H9 (cell line): ENCODE measurements around the gene KCNG2. TPM values are rescaled to one million over a fixed set of nuclear protein-coding genes. Genes with fewer than 3 reads are reported as not detected.
A peak's percentile ranks its signal among the peaks of the same experiment; 100 is the strongest.

Experiments
- DNase-seq: peaks from one replicate; pipeline ENCODE4 v3.0.0-alpha.2; 2017
- H2AFZ ChIP-seq: one replicate; pipeline ENCODE4 v1.6.1; 2013; ENCODE audit warnings: mild to moderate bottlenecking, low read length, control low read depth, moderate library complexity
- H2AK5ac ChIP-seq: 2 replicates; pipeline ENCODE4 v1.6.1; 2013; ENCODE audit warnings: low read length, control low read depth, mixed read lengths; ENCODE audit not compliant: insufficient read length
- H2BK120ac ChIP-seq: one replicate; pipeline ENCODE4 v1.6.1; 2013; ENCODE audit warnings: low read depth, mild to moderate bottlenecking, low read length, control low read depth, inconsistent platforms; ENCODE audit not compliant: poor library complexity, severe bottlenecking
- H2BK12ac ChIP-seq: 2 replicates; pipeline ENCODE4 v1.6.1; 2013; ENCODE audit warnings: low read length, control low read depth, mixed read lengths, low read depth; ENCODE audit not compliant: insufficient read length
- H2BK15ac ChIP-seq: 2 replicates; pipeline ENCODE4 v1.6.1; 2013; ENCODE audit warnings: low read depth, low read length, control low read depth
- H2BK20ac ChIP-seq: one replicate; pipeline ENCODE4 v1.6.1; 2013; ENCODE audit warnings: low read depth, mild to moderate bottlenecking, low read length, control low read depth, inconsistent platforms; ENCODE audit not compliant: poor library complexity, severe bottlenecking
- H2BK5ac ChIP-seq: 2 replicates; pipeline ENCODE4 v1.6.1; 2013; ENCODE audit warnings: low read length, control low read depth, mixed read lengths; ENCODE audit not compliant: insufficient read length
- H3K14ac ChIP-seq: 2 replicates; pipeline ENCODE4 v1.6.1; 2013; ENCODE audit warnings: low read length, control low read depth; ENCODE audit not compliant: insufficient read depth
- H3K18ac ChIP-seq: 2 replicates; pipeline ENCODE4 v1.6.1; 2013; ENCODE audit warnings: low read depth, mild to moderate bottlenecking, mixed read lengths, low read length, control low read depth; ENCODE audit not compliant: insufficient read length
- H3K23ac ChIP-seq: 2 replicates; pipeline ENCODE4 v1.6.1; 2013; ENCODE audit warnings: low read length, control low read depth, mixed read lengths, low read depth; ENCODE audit not compliant: insufficient read length
- H3K23me2 ChIP-seq: 2 replicates; pipeline ENCODE4 v1.6.1; 2013; ENCODE audit warnings: low read depth, mild to moderate bottlenecking, mixed read lengths, low read length, control low read depth; ENCODE audit not compliant: insufficient read length, poor library complexity, severe bottlenecking
- H3K27ac ChIP-seq: 2 replicates; pipeline ENCODE4 v1.5.1; 2013; ENCODE audit warnings: low read length, control low read depth, mixed read lengths, low read depth; ENCODE audit not compliant: insufficient read length
- H3K27me3 ChIP-seq: 2 replicates; pipeline ENCODE4 v1.6.1; 2013; ENCODE audit warnings: low read length, control low read depth, inconsistent platforms; ENCODE audit not compliant: insufficient read depth
- H3K4ac ChIP-seq: 2 replicates; pipeline ENCODE4 v1.6.1; 2013; ENCODE audit warnings: low read depth, mild to moderate bottlenecking, control low read depth, inconsistent platforms, low read length, moderate library complexity
- H3K4me1 ChIP-seq: 2 replicates; pipeline ENCODE4 v1.6.1; 2013; ENCODE audit warnings: low read length, control low read depth, inconsistent platforms; ENCODE audit not compliant: insufficient read depth
- H3K4me2 ChIP-seq: 2 replicates; pipeline ENCODE4 v1.6.1; 2013; ENCODE audit warnings: low read length, control low read depth, mixed read lengths; ENCODE audit not compliant: insufficient read length, insufficient read depth
- H3K56ac ChIP-seq: 2 replicates; pipeline ENCODE4 v1.6.1; 2013; ENCODE audit warnings: low read depth, mild to moderate bottlenecking, mixed read lengths, low read length, control low read depth; ENCODE audit not compliant: insufficient read length
- H3K79me1 ChIP-seq: 2 replicates; pipeline ENCODE4 v1.6.1; 2013; ENCODE audit warnings: low read depth, mild to moderate bottlenecking, moderate library complexity, low read length, control low read depth, inconsistent platforms; ENCODE audit not compliant: insufficient read depth, poor library complexity, severe bottlenecking
- H3K79me2 ChIP-seq: 2 replicates; pipeline ENCODE4 v1.6.1; 2013; ENCODE audit warnings: low read length, control low read depth, inconsistent platforms; ENCODE audit not compliant: insufficient read depth
- H3K9ac ChIP-seq: 2 replicates; pipeline ENCODE4 v1.6.1; 2013; ENCODE audit warnings: low read length, control low read depth, mixed read lengths; ENCODE audit not compliant: insufficient read length; ENCODE audit errors: extremely low read depth
- H3K9me3 ChIP-seq: one replicate; pipeline ENCODE4 v1.6.1; 2013; ENCODE audit warnings: low read depth, low read length, inconsistent platforms; ENCODE audit not compliant: control insufficient read depth
- H3T11ph ChIP-seq: one replicate; pipeline ENCODE4 v1.6.1; 2013; ENCODE audit warnings: mild to moderate bottlenecking, low read length, control low read depth, inconsistent platforms
- H4K20me1 ChIP-seq: one replicate; pipeline ENCODE4 v1.6.1; 2013; ENCODE audit not compliant: control insufficient read depth, insufficient read length, insufficient read depth
- H4K5ac ChIP-seq: 2 replicates; pipeline ENCODE4 v1.6.1; 2013; ENCODE audit warnings: low read depth, mild to moderate bottlenecking, mixed read lengths, low read length, control low read depth; ENCODE audit not compliant: insufficient read length
- H4K8ac ChIP-seq: replicated peaks from 2 replicates; pipeline ENCODE4 v1.6.1; 2013; ENCODE audit warnings: low read length, control low read depth, mixed read lengths, low read depth; ENCODE audit not compliant: insufficient read length
- H4K91ac ChIP-seq: 2 replicates; pipeline ENCODE4 v1.6.1; 2013; ENCODE audit warnings: low read depth, mild to moderate bottlenecking, moderate library complexity, mixed read lengths, low read length, control low read depth; ENCODE audit not compliant: insufficient read length
- H3K27ac Mint-ChIP-seq, 3 experiments: 2 replicates in 2 of 3; 3 replicates in 1 of 3; pipeline ENCODE4 v1.8.0; 2020 to 2021; ENCODE audit warnings: mixed read lengths in 3 of 3, mild to moderate bottlenecking in 1 of 3, moderate library complexity in 1 of 3
- H3K27me3 Mint-ChIP-seq: 2 replicates; pipeline ENCODE4 v1.8.0; 2021; ENCODE audit warnings: low read depth, mild to moderate bottlenecking, moderate library complexity, mixed read lengths
- H3K36me3 Mint-ChIP-seq, 3 experiments: 2 replicates in 2 of 3; 3 replicates in 1 of 3; pipeline ENCODE4 v1.8.0; 2020 to 2021; ENCODE audit warnings: low read depth in 3 of 3, mixed read lengths in 3 of 3; ENCODE audit not compliant: insufficient read depth in 1 of 3
- H3K4me1 Mint-ChIP-seq, 2 experiments: 2 replicates each; pipeline ENCODE4 v1.8.0; 2020; ENCODE audit warnings: mixed read lengths in 2 of 2
- H3K4me3 Mint-ChIP-seq, 2 experiments: 2 replicates in 1 of 2; 3 replicates in 1 of 2; pipeline ENCODE4 v1.8.0; 2020 to 2021; ENCODE audit warnings: mild to moderate bottlenecking in 2 of 2, mixed read lengths in 2 of 2, moderate library complexity in 1 of 2
- H3K9me3 Mint-ChIP-seq, 2 experiments: 2 replicates in 1 of 2; 3 replicates in 1 of 2; pipeline ENCODE4 v1.8.0; 2020; ENCODE audit warnings: mild to moderate bottlenecking in 2 of 2, mixed read lengths in 2 of 2, moderate library complexity in 1 of 2
- CTCF ChIP-seq: fragments of 200-600 bp; sonication (generic); conservative IDR thresholded peaks from 3 replicates; pipeline ENCODE4 v1.8.0; 2021; ENCODE audit warnings: antibody characterized with exemption, mild to moderate bottlenecking
- WGBS: extraction: QIAGEN DNeasy Blood & Tissue Kit; methylation state at CpG from one replicate; pipeline ENCODE4 v1.1.7; 2013; ENCODE audit warnings: missing lambda C conversion rate, low lambda C conversion rate, mixed read lengths; ENCODE audit not compliant: insufficient read length; ENCODE audit errors: extremely low coverage; 5-methylcytosine and 5-hydroxymethylcytosine counted together
- total RNA-seq: library from RNA; stranded (reverse); gene quantifications from 2 replicates; pipeline ENCODE4 v1.2.1, GENCODE V29; 2021

Gene KCNG2
- total RNA-seq, 1 experiment from 2014 or later = 0.15 TPM

GRCh38 chr18:79933765-79934164, 136.0 kb downstream of the KCNG2 start:
- no peak overlapping the region for H4K5ac ChIP-seq
- peaks cover 7% of the 10 kb centered on the region; the same call in 1 of the 2 replicates for H3K27me3 Mint-ChIP-seq
- DNase-seq = peak; percentile 64
- no peak overlapping the region for H4K91ac ChIP-seq
- no CpG with 5 or more reads among the region's 10 CpGs for WGBS
- no peak overlapping the region for H2BK20ac ChIP-seq
- H4K8ac ChIP-seq = no peak overlapping the region
- no peaks in the 10 kb centered on the region for H3K79me2 ChIP-seq
- H4K20me1 ChIP-seq = peaks cover 3% of the 10 kb centered on the region
- H3T11ph ChIP-seq = no peak overlapping the region
- no peak overlapping the region for H2AK5ac ChIP-seq
- H3K4me2 ChIP-seq = no peak overlapping the region
- H3K9ac ChIP-seq = no peak overlapping the region
- H3K4ac ChIP-seq = no peak overlapping the region
- H3K4me3 Mint-ChIP-seq = no peak overlapping the region
- no peaks in the 10 kb centered on the region for H3K79me1 ChIP-seq
- no peaks in the 10 kb centered on the region for H3K23me2 ChIP-seq
- TF ChIP-seq CTCF = peak; percentile 71
- H2BK15ac ChIP-seq = no peak overlapping the region
- H3K4me1 ChIP-seq = no peaks in the 10 kb centered on the region
- peaks cover 37 to 40% of the 10 kb centered on the region in 2 experiments for H3K9me3 Mint-ChIP-seq
- H3K18ac ChIP-seq = no peak overlapping the region
- H2BK120ac ChIP-seq = no peak overlapping the region
- H3K27ac Mint-ChIP-seq = no peak overlapping the region
- H3K4me1 Mint-ChIP-seq = peaks cover 2 to 8% of the 10 kb centered on the region in 2 experiments; a peak in 3 of 4 replicates
- H3K23ac ChIP-seq = no peak overlapping the region
- H3K9me3 ChIP-seq = peaks cover 5% of the 10 kb centered on the region
- H2BK5ac ChIP-seq = no peak overlapping the region
- no peak overlapping the region for H2BK12ac ChIP-seq
- H2AFZ ChIP-seq = no peak overlapping the region
- no peak overlapping the region for H3K14ac ChIP-seq
- H3K27me3 ChIP-seq = no peaks in the 10 kb centered on the region
- H3K36me3 Mint-ChIP-seq = peaks cover 14 to 56% (median 32%) of the 10 kb centered on the region in 3 experiments
- no peak overlapping the region for H3K27ac ChIP-seq
- H3K56ac ChIP-seq = no peak overlapping the region
